ENCODE results near the gene SLC37A2.

SLC37A2 gene

DNA sequence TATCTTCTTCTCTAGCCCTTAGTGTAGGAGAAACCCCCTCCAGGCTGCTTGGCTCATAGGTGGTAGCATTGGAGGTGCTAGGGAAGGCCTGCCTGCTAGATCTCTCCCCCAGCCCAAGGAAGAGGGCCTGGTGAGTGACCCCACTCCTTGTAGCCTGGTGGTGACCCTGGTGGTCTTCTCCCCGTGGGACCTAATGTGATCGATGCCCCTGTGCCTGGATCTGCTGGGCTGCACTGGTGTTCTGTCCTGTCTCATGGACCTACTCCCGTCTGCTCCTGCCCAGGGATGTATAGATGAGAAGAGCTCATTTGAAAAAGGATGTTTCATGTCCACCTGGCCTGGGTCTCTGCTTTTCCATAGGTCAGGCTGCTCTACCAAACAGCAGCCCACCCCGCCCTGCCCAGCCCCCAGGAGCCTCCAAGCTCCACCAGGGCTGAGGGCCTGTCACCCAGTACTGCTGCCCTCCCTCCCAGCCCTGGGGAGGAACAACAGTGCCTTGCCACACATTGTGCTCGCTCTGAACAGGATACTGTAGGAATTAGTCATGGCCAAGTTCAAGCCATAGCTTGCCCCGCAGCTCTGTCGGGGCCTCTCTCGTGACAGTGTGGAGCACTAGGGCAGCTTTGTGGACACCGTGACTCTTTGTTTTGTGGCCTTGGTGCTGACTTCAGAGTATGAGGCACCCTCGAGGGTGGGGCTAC lies 19.7 kb downstream of the SLC37A2 start:
- H3K4me3 ChIP-seq (ENCODE audit: low read depth, low read length) = no peak overlapping the region
- no peak for DNase-seq (ENCODE audit: low read depth)
- no peak for TF ChIP-seq CTCF (IDR thresholded peaks at IDR 0.05; ENCODE audit: control insufficient read depth, extremely low read depth, insufficient read depth)

DNA sequence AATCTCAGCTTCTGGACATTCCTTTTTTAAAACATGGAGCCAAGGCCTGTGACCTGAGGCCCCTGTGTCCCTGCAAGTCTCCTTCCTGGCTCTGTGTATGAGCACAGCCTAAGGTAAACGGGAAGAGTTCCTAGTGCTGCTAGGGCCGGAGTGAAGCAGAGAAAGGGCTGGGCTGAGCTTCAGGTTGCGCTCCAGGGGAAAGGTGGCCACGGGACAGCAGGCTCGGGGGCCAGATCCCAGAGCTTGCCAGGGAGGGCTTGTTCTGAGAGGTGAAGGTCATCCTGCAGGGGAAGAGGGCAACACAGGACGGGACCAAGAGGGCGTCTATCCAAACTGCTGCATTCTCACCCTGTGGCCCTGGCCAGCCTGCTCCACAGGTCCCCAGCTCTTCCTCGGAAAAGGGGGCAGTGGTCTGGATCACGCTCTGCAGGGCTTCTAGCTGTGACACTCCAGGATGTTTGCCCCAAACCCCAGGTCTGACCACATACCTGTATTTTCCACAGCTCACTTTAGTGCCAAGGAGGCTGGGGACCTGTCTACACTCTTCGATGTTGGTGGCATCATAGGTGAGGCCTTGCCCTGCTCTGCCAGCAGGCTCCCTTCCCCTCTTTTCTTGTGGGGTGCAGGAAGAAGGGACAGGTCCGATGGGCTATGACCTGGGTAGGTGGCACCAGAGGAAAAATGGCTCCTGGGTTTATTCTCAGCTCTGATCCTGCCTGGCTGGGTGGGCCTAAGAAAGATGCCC lies 20.4 kb downstream of the SLC37A2 start:
- no peak for DNase-seq (ENCODE audit: low read depth)
- TF ChIP-seq CTCF (IDR thresholded peaks at IDR 0.05; ENCODE audit: control insufficient read depth, extremely low read depth, insufficient read depth) = no peak
- no peak overlapping the region for H3K4me3 ChIP-seq (ENCODE audit: low read depth, low read length)

GRCh38 chr11:125084057-125084416 lies 20.9 kb downstream of the SLC37A2 start:
- no peak for DNase-seq (ENCODE audit: low read depth)
- H3K4me3 ChIP-seq (ENCODE audit: low read depth, low read length) = no peak overlapping the region
- no peak for TF ChIP-seq CTCF (IDR thresholded peaks at IDR 0.05; ENCODE audit: control insufficient read depth, extremely low read depth, insufficient read depth)

GRCh38 chr11:125084761-125085231 lies 21.7 kb downstream of the SLC37A2 start:
- no peak for DNase-seq (ENCODE audit: low read depth)
- H3K4me3 ChIP-seq (ENCODE audit: low read depth, low read length) = no peak overlapping the region
- no peak for TF ChIP-seq CTCF (IDR thresholded peaks at IDR 0.05; ENCODE audit: control insufficient read depth, extremely low read depth, insufficient read depth)

- DNase-seq (ENCODE audit: low read depth) = no peak
- 0 out of 2 replicates have a peak, but pooled peaks have one; percentile 8 for TF ChIP-seq CTCF (IDR thresholded peaks at IDR 0.05; ENCODE audit: control insufficient read depth, extremely low read depth, insufficient read depth)
- H3K4me3 ChIP-seq (ENCODE audit: low read depth, low read length) = no peak overlapping the region
These were observed 22.4 kb downstream of the SLC37A2 start for GRCh38 chr11:125085301-125086081.

DNA sequence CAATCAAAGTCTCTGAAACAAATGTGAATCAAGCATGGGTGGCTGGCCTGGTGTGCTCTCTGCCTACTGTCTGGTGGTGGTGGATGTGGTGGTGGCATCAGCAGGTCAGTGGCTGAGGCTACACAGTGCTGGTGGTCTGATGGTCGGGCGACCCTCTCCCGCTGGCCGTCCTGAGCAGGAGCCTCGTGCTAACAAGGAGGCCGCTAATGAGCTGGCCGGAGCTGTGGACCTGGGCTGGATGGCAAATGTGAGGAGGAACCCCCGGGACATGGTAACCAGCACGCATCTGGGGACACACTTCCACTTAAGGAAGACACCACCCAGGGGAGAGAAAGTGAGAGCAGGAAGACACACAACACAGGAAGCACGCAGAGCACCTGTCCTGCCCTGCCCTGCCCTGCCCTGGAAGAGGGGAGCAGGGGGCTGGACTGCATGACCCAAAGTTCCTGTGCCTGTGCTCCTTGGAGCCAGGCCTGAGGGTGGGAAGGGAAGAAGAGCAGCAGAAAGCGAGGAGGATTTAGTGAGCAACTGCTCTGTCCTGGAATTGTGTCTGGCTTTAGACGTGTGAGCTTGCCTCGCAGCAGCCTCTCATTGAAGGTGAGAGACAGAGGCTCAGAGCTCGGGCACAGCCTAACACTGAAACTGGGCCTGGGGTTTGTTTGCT lies 23.7 kb downstream of the SLC37A2 start:
- DNase-seq (ENCODE audit: low read depth) = no peak
- TF ChIP-seq CTCF (IDR thresholded peaks at IDR 0.05; ENCODE audit: control insufficient read depth, extremely low read depth, insufficient read depth) = no peak
- H3K4me3 ChIP-seq (ENCODE audit: low read depth, low read length) = no peak overlapping the region
